Ascending aorta (tissue), 2 donors: ENCODE measurements around the gene STOX2. TPM values are rescaled to one million over a fixed set of nuclear protein-coding genes. Genes with fewer than 3 reads are reported as not detected.

ENCODE experiments used
- DNase-seq, 2 donors: peaks; one replicate each; pipeline ENCODE4 v3.0.0-alpha.2; 2019; ENCODE audit warnings: low spot score in 2 of 2
- H3K27ac ChIP-seq, 2 donors: fragments of 200-600 bp; sonication (generic); one replicate each; pipeline ENCODE4 v1.5.1; 2016 to 2017; ENCODE audit warnings: mild to moderate bottlenecking in 1 of 2
- H3K27me3 ChIP-seq: fragments of 200-600 bp; sonication (generic); one replicate; pipeline ENCODE4 v1.5.1; 2017
- H3K36me3 ChIP-seq, 2 donors: fragments of 200-600 bp; sonication (generic); one replicate each; pipeline ENCODE4 v1.5.1; 2016
- H3K4me1 ChIP-seq, 2 donors: fragments of 200-600 bp; sonication (generic); one replicate each; pipeline ENCODE4 v1.5.1; 2016 to 2017; ENCODE audit warnings: mild to moderate bottlenecking in 1 of 2
- H3K4me3 ChIP-seq, 2 donors: fragments of 200-600 bp; sonication (generic); one replicate each; pipeline ENCODE4 v1.5.1; 2016 to 2017; ENCODE audit warnings: mild to moderate bottlenecking in 1 of 2
- H3K9me3 ChIP-seq, 2 donors: fragments of 200-600 bp; sonication (generic); one replicate each; pipeline ENCODE4 v1.5.1; 2016
- CTCF ChIP-seq, 3 experiments: fragments of 200-600 bp in 2 of 3; fragments of 450-650 bp in 1 of 3; sonication (generic) in 2 of 3; IDR thresholded peaks; one replicate each; pipeline ENCODE4 v1.5.1; 2016 to 2019; ENCODE audit warnings: antibody characterized with exemption in 3 of 3, mild to moderate bottlenecking in 1 of 3, moderate library complexity in 1 of 3
- intact Hi-C: fragments of 100-400 bp; cut with DNase I; formaldehyde crosslinking; loops from one replicate; pipeline ENCODE4 v1.15.1; 2023
- total RNA-seq: library from RNA; depleted of rRNA; stranded (reverse); fragments of >200 nt; gene quantifications from one replicate; pipeline ENCODE4 v1.1.0, GENCODE V29; 2016

STOX2 gene
- total RNA-seq, 1 donor from 2014 or later = 41.7 TPM

GRCh38 chr4:183986971-183987946 lies 82.2 kb downstream of the STOX2 start:
- no peak for TF ChIP-seq CTCF (IDR thresholded peaks at IDR 0.05)
- intact Hi-C loops = loop anchor here (5.0 to 10.0 kb wide), 3 partner anchors 80 to 145 kb away; partner anchors contain the start of gene STOX2
- peak; percentile 30 to 85 for DNase-seq

GRCh38 chr4:183987987-183988392 lies 82.9 kb downstream of the STOX2 start:
- intact Hi-C loops = loop anchor here (5.0 to 10.0 kb wide), 3 partner anchors 81 to 146 kb away; partner anchors contain the start of gene STOX2
- DNase-seq = peak; percentile 54 to 87
- Histone ChIP-seq H3K36me3 (no peaks in the 10 kb centered on the region), H3K4me1 (peaks cover 0 to 13% of the 10 kb centered on the region in 2 donors), H3K27me3 (no peaks in the 10 kb centered on the region), H3K4me3 (peak overlapping the region; percentile 51 to 54), H3K27ac (peak overlapping the region; percentile 52 to 77), H3K9me3 (no peaks in the 10 kb centered on the region)
- TF ChIP-seq CTCF (IDR thresholded peaks at IDR 0.05) = no peak

More at GRCh38 chr4:183986971-183987946, 82.2 kb downstream of the STOX2 start:
- peak overlapping the region; percentile 51 to 54 for H3K4me3 ChIP-seq
- peak overlapping the region; percentile 48 to 77 for H3K27ac ChIP-seq
- H3K27me3 ChIP-seq = no peaks in the 10 kb centered on the region
- H3K4me1 ChIP-seq = peaks cover 0 to 13% of the 10 kb centered on the region in 2 donors
- no peaks in the 10 kb centered on the region for H3K36me3 ChIP-seq
- no peaks in the 10 kb centered on the region for H3K9me3 ChIP-seq

- peaks cover 0 to 13% of the 10 kb centered on the region in 2 donors for H3K4me1 ChIP-seq
- no peak for TF ChIP-seq CTCF (IDR thresholded peaks at IDR 0.05)
- intact Hi-C loops = loop anchor here (5.0 to 10.0 kb wide), 3 partner anchors 82 to 147 kb away; partner anchors contain the start of gene STOX2
- H3K36me3 ChIP-seq = no peaks in the 10 kb centered on the region
- H3K27ac ChIP-seq = peak overlapping the region; percentile 52 to 77
- peak overlapping the region in 1 of 2 donors; percentile 54 for H3K4me3 ChIP-seq
- H3K9me3 ChIP-seq = no peaks in the 10 kb centered on the region
- no peaks in the 10 kb centered on the region for H3K27me3 ChIP-seq
- DNase-seq = no peak
Observed at GRCh38 chr4:183988874-183989273, 83.8 kb downstream of the STOX2 start.

- no peaks in the 10 kb centered on the region for H3K9me3 ChIP-seq
- intact Hi-C loops = loop anchor here (5.0 to 10.0 kb wide), 3 partner anchors 82 to 147 kb away; partner anchors contain the start of gene STOX2
- H3K4me3 ChIP-seq = no peak overlapping the region
- no peak for TF ChIP-seq CTCF (IDR thresholded peaks at IDR 0.05)
- no peaks in the 10 kb centered on the region for H3K36me3 ChIP-seq
- no peak overlapping the region for H3K27ac ChIP-seq
- H3K4me1 ChIP-seq = peaks cover 0 to 13% of the 10 kb centered on the region in 2 donors
- DNase-seq = no peak
- H3K27me3 ChIP-seq = no peaks in the 10 kb centered on the region
Observed at GRCh38 chr4:183989461-183989860, 84.4 kb downstream of the STOX2 start.

GRCh38 chr4:183989931-183990330 lies 84.8 kb downstream of the STOX2 start:
- peaks cover 0 to 13% of the 10 kb centered on the region in 2 donors for H3K4me1 ChIP-seq
- no peaks in the 10 kb centered on the region for H3K9me3 ChIP-seq
- no peak overlapping the region for H3K4me3 ChIP-seq
- no peaks in the 10 kb centered on the region for H3K27me3 ChIP-seq
- intact Hi-C loops = loop anchor here (5.0 to 10.0 kb wide), 3 partner anchors 83 to 148 kb away; partner anchors contain the start of gene STOX2
- no peak for TF ChIP-seq CTCF (IDR thresholded peaks at IDR 0.05)
- no peaks in the 10 kb centered on the region for H3K36me3 ChIP-seq
- no peak for DNase-seq
- H3K27ac ChIP-seq = no peak overlapping the region
